H1 (cell line): ENCODE data around the gene ARHGAP22. TPM values are rescaled to one million over a fixed set of nuclear protein-coding genes. Genes with fewer than 3 reads are reported as not detected.

ENCODE experiments used
- CBX5 ChIP-seq: fragments of 300-800, 300-1000 bp; sonication (generic); IDR thresholded peaks from 2 replicates; pipeline ENCODE4 v1.7.1; 2016; ENCODE audit warnings: antibody characterized with exemption, low read length, low read depth
- SIN3A ChIP-seq, 2 experiments: IDR thresholded peaks in 1 of 2; conservative IDR thresholded peaks in 1 of 2; 2 replicates each; pipeline ENCODE4 v1.6.1; 2011 to 2012; ENCODE audit warnings: low read length in 2 of 2, improper control_type of control experiment in 1 of 2, low read depth in 1 of 2, mild to moderate bottlenecking in 1 of 2
- polyA plus RNA-seq, 7 experiments: library from polyadenylated mRNA; depleted of rRNA in 3 of 7; stranded (reverse) in 5 of 7; unstranded in 2 of 7; fragments of >200 nt in 5 of 7; fragments of 200-250 nt in 2 of 7; gene quantifications; 1 replicate in 5 of 7; 2 replicates in 1 of 7; 4 replicates in 1 of 7; pipeline versions ENCODE4 v1.2.1 to v1.2.3, GENCODE V29; 2011 to 2013; ENCODE audit warnings: missing spikeins in 2 of 7, mixed read lengths in 2 of 7
- total RNA-seq: library from RNA; stranded (reverse); fragmentation: NEBNext Ultra II Directional; extraction: Animal tissue kit (Norgen Biotek cat#: 25700); gene quantifications from 2 replicates; pipeline ENCODE4 v1.2.1, GENCODE V29; 2021
- TF ChIP-seq, protein P1 (sequence below): IDR thresholded peaks from 2 replicates; pipeline ENCODE4 v1.6.1; 2012; ENCODE audit warnings: inconsistent platforms

The ARHGAP22 gene
- total and polyA plus RNA-seq, 2 of the 8 experiments (the other 6 are each of a cell fraction or from before 2014, with no cell fraction given): 3.6 to 11.2 TPM

GRCh38 chr10:48598243-48598935, 6.5 kb downstream of the ARHGAP22 start (continued):
- TF ChIP-seq CBX5 (no peak), SIN3A (conservative IDR thresholded peaks at IDR 0.05 in 1 of 2, IDR thresholded peaks at IDR 0.05 in 1 of 2; ENCODE audit: low read depth in 1 of 2, low read length in 2 of 2) (no peak)
- TF ChIP-seq, protein P1, sequence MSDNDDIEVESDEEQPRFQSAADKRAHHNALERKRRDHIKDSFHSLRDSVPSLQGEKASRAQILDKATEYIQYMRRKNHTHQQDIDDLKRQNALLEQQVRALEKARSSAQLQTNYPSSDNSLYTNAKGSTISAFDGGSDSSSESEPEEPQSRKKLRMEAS: no peak
